Prostate gland (tissue), 2 donors: Measurements from ENCODE around the gene LGI4. TPM values are rescaled to one million over a fixed set of nuclear protein-coding genes. Genes with fewer than 3 reads are reported as not detected.

Source experiments
- DNase-seq: peaks from one replicate; pipeline ENCODE4 v3.0.0-alpha.2; 2019; ENCODE audit warnings: low spot score
- H3K27ac ChIP-seq, 2 donors: fragments of 200-600 bp; sonication (generic); 2 replicates each; pipeline ENCODE4 v1.5.1; 2017 to 2019
- H3K27me3 ChIP-seq: fragments of 200-600 bp; sonication (generic); replicated peaks from 2 replicates; pipeline ENCODE4 v1.5.1; 2019; ENCODE audit not compliant: insufficient read depth
- H3K36me3 ChIP-seq, 2 donors: fragments of 200-600 bp; sonication (generic); 1 replicate in 1 of 2; 2 replicates in 1 of 2; pipeline versions ENCODE4 v1.5.1 to v1.8.1; 2017 to 2019
- H3K4me1 ChIP-seq: fragments of 200-600 bp; sonication (generic); replicated peaks from 2 replicates; pipeline ENCODE4 v1.5.1; 2019
- H3K4me3 ChIP-seq, 2 donors: fragments of 200-600 bp; sonication (generic); 2 replicates each; pipeline ENCODE4 v1.5.1; 2017 to 2019
- H3K9me3 ChIP-seq: fragments of 200-600 bp; sonication (generic); 2 replicates; pipeline ENCODE4 v1.5.1; 2017
- POLR2A ChIP-seq: fragments of 450-650 bp; IDR thresholded peaks from one replicate; pipeline ENCODE4 v1.6.1; 2016; ENCODE audit warnings: antibody characterized with exemption, mild to moderate bottlenecking
- POLR2AphosphoS5 ChIP-seq: sonication (generic); formaldehyde crosslinking; IDR thresholded peaks from one replicate; pipeline ENCODE4 v1.6.1; 2017; ENCODE audit warnings: antibody characterized with exemption
- WGBS: methylation state at CpG from one replicate; pipeline ENCODE4 v1.1.5; 2018; 5-methylcytosine and 5-hydroxymethylcytosine counted together
- intact Hi-C: fragments of 100-400 bp; cut with DNase I; formaldehyde crosslinking; loops from one replicate; pipeline ENCODE4 v1.14.2; 2022
- total RNA-seq, 2 donors: library from RNA; depleted of rRNA; stranded (reverse); fragments of >200 nt; gene quantifications; one replicate each; pipeline ENCODE4 v1.1.0, GENCODE V29; 2016
- TF ChIP-seq, protein P1 (sequence below), 4 experiments: fragments of 200-600 bp in 2 of 4; fragments of 450-650 bp in 2 of 4; sonication (generic) in 2 of 4; IDR thresholded peaks; 1 replicate in 3 of 4; 2 replicates in 1 of 4; pipeline ENCODE4 v1.5.1; 2016 to 2019; ENCODE audit warnings: antibody characterized with exemption in 4 of 4, mild to moderate bottlenecking in 2 of 4, moderate library complexity in 2 of 4

Gene LGI4
- total RNA-seq, 2 donors from 2014 or later: 9.1 to 16.3 TPM

DNA sequence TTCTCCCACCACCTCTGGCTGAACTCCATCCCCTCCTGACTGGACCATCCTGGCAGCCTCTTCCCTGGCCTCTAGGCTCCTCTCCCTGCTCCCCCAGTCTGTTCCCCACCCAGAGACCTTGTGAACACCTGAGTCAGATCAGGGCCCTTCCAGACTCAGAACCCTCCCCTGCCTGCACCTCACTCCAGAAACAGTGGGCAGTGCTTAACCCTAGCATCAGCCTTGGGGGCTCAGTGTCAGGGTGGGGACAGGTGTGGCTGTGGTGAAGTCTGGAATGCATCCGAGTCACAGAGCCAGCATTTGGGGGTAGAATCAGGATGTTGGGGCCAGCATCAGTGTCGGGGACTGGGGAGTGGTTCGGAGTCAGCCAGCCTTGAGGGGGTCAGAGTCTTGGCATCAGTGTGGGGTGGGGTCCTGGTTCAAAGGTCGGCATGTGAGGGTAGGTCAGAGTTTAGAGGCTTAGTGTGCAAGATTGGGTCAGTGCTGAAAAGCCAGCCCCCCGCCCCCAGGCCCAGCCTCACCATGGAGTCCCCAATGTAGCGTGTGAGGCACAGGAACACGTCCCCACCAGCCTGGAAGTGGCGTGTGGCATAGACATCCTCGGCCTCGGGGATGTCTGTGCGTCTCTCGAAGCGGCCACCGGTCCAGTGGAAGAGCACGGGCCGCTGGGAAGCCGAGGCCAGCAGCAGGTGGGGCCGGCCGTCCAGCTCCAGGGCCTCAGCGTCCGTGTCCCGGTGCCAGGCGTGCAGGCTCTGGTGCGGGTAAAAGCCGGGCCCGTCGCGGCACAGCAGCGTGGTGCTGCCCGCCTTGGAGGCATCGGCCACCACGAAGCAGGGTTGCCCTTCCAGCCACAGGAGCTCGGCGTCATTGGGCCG lies 8.9 kb downstream of the LGI4 start:
- no peak overlapping the region for H3K4me3 ChIP-seq
- WGBS: 81% methylated on average over 31 of the region's 35 CpGs
- H3K9me3 ChIP-seq: no peaks in the 10 kb centered on the region
- peak overlapping the region; percentile 9 to 88 for H3K27ac ChIP-seq
- intact Hi-C loops: no loop called here
- TF ChIP-seq POLR2A (no peak), POLR2AphosphoS5 (no peak)
- TF ChIP-seq, protein P1, sequence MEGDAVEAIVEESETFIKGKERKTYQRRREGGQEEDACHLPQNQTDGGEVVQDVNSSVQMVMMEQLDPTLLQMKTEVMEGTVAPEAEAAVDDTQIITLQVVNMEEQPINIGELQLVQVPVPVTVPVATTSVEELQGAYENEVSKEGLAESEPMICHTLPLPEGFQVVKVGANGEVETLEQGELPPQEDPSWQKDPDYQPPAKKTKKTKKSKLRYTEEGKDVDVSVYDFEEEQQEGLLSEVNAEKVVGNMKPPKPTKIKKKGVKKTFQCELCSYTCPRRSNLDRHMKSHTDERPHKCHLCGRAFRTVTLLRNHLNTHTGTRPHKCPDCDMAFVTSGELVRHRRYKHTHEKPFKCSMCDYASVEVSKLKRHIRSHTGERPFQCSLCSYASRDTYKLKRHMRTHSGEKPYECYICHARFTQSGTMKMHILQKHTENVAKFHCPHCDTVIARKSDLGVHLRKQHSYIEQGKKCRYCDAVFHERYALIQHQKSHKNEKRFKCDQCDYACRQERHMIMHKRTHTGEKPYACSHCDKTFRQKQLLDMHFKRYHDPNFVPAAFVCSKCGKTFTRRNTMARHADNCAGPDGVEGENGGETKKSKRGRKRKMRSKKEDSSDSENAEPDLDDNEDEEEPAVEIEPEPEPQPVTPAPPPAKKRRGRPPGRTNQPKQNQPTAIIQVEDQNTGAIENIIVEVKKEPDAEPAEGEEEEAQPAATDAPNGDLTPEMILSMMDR (IDR thresholded peaks at IDR 0.05): no peak
- peaks cover 35% of the 10 kb centered on the region for H3K4me1 ChIP-seq
- DNase-seq: no peak
- H3K27me3 ChIP-seq: no peaks in the 10 kb centered on the region
- no peaks in the 10 kb centered on the region for H3K36me3 ChIP-seq

DNA sequence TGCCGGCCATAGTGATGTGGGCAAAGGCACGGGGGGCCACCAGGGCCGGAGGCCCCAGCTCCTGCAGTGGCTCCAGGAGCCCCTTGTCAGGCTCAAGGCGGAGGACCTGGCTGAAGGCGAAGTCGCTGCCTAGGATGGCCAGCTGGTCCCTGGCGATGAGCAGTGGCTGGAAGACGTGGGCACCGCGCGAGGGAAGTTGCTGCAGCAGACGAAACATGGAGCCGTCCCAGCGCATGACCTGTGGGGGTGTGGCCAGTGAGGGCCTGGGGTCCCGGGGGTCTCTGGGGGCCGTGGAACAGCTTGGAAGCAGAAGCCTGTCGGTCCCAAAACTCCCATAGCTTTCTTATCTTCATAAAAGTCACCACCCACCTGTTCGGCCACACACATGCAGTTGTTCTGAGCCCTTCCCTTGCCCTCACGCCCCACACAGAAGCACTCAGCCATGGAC lies 9.6 kb downstream of the LGI4 start:
- 81% methylated on average over 18 of the region's 19 CpGs for WGBS
- H3K4me1 ChIP-seq: peaks cover 31% of the 10 kb centered on the region
- H3K4me3 ChIP-seq: no peak overlapping the region
- H3K36me3 ChIP-seq: no peaks in the 10 kb centered on the region
- H3K9me3 ChIP-seq: no peaks in the 10 kb centered on the region
- intact Hi-C loops: no loop called here
- no peak for DNase-seq
- H3K27me3 ChIP-seq: no peaks in the 10 kb centered on the region
- no peak for TF ChIP-seq POLR2AphosphoS5
- no peak for TF ChIP-seq POLR2A
- TF ChIP-seq, protein P1 (IDR thresholded peaks at IDR 0.05): no peak
- peak overlapping the region; percentile 85 to 88 for H3K27ac ChIP-seq

DNA sequence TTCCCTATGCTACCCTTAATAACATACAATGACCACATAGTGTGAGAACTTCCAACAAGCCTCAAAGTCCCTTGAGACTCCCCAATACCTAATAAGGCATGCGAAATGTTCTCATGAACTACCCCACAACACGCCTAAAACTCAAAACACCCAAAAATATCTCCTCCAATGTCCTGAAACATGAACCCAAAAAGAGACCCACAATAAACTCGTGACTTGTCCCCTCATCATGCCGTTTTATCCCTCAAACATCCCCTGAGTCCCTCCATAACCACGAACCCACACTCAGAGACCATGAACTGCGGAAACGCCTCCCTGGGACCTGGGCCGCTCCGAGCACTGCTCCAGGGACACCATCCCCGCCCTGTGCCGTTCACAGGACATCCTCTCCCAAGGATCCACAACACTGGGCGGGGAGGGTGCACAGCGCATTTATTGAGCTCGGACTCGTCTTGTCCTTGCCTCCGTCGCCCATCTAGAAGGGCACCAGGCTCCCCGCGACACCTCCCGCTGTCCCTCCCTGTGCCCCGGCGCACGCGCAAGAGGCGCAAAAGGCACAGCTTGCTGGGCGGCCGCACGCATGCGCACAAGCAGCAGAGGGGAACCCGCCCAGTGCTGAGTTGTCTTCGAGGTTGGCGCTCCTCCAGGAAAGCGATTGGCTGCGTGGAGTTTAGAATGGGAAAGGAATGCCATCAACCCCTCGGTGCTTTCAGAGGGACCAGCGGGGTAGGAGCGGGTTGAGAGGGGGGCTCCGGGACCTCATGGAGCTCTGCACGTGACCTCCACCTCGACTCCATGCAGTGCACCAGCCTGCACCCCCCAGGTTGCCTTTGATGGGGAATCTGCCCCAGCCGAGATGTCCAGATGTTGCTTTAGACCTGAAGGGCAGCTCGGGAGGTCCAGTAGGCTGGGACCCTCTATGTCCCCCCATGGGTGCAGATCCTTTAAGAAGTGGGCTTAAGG lies 10.5 kb downstream of the LGI4 start:
- no peaks in the 10 kb centered on the region for H3K9me3 ChIP-seq
- no peaks in the 10 kb centered on the region for H3K27me3 ChIP-seq
- no peaks in the 10 kb centered on the region for H3K36me3 ChIP-seq
- peak overlapping the region; percentile 18 to 33 for H3K4me3 ChIP-seq
- peak; percentile 95 for DNase-seq
- H3K4me1 ChIP-seq: peaks cover 24% of the 10 kb centered on the region
- TF ChIP-seq POLR2A (peak; percentile 85), POLR2AphosphoS5 (peak; percentile 99)
- TF ChIP-seq, protein P1 (IDR thresholded peaks at IDR 0.05): no peak
- WGBS: 7% methylated on average over 42 of the region's 42 CpGs
- H3K27ac ChIP-seq: peak overlapping the region; percentile 85 to 88
- intact Hi-C loops: no loop called here

DNA sequence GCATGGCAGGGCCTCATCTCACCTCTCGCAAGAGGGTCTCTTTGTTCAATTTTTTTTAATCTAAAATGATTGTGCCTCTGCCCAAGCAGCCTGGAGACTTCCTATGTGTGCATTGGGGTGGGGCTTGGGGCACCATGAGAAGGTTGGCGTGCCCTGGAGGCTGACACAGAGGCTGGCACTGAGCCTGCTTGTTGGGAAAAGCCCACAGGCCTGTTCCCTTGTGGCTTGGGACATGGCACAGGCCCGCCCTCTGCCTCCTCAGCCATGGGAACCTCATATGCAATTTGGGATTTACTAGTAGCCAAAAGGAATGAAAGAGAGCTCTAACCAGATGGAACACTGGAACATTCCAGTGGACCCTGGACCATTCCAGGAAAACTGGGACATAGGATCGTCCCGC lies 11.3 kb downstream of the LGI4 start:
- Histone ChIP-seq H3K27me3 (no peaks in the 10 kb centered on the region), H3K27ac (peak overlapping the region; percentile 85 to 88), H3K36me3 (no peaks in the 10 kb centered on the region), H3K9me3 (no peaks in the 10 kb centered on the region), H3K4me3 (no peak overlapping the region), H3K4me1 (peaks cover 19% of the 10 kb centered on the region)
- intact Hi-C loops: no loop called here
- peak; percentile 76 for DNase-seq
- TF ChIP-seq POLR2A: no peak
- TF ChIP-seq, protein P1 (IDR thresholded peaks at IDR 0.05): no peak
- peak; percentile 35 for TF ChIP-seq POLR2AphosphoS5
- WGBS: 51% methylated on average over 5 of the region's 5 CpGs
